ENCODE data around the gene TRHDE.
"Not testable (repeated sequence)": the region's sequence is repeated elsewhere in the genome, so short reads cannot be mapped to it uniquely, and the experiment has no call there.

The TRHDE gene

DNA sequence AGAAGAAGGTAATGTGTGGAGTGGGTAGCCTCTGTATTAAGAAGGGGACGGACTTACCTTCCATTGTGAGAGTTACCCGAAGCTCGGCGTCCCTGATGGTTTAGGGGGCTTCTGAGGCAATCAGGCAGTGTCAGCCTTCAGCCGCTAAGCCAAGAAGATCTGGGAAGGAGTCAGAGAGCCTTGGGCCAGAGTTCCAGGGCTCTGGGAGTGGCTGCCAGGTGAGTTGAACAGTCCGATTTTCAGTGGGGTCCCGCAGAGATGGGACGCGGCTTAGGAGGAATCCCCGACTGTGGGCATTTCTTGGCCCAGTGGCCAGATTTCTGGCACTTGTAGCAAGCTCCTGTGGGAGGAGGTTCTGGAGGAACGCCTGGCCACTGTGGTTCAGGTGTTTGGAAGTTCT, 439.9 kb downstream of the TRHDE start:
- H3K36me3 Mint-ChIP-seq, H3K27ac Mint-ChIP-seq, H3K4me3 Mint-ChIP-seq, H3K9me3 Mint-ChIP-seq, H3K4me1 Mint-ChIP-seq, H3K27me3 Mint-ChIP-seq: not testable (repeated sequence)

DNA sequence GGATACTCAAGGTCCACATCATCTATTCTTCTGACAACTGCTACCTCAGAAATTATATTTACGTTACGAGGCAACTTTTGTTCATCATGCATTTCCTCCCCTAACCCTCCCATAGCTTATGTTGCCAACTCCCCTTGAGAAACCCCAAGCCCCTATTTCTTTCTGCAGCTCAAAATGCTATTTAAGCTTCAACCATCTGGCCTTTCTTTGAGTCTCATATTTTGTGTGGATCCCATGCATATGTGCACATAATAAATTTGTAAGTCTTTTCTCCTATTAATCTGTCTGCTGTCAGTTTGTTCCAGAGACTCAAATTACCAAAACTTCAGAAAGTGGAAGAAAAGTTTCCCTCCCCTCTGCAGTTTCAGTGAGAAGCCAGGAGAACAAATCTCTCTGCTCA, 444.1 kb downstream of the TRHDE start:
- Mint-ChIP-seq H3K4me3 (no peak overlapping the region), H3K27me3 (no peaks in the 10 kb centered on the region), H3K27ac (no peak overlapping the region), H3K36me3 (no peaks in the 10 kb centered on the region), H3K4me1 (no peaks in the 10 kb centered on the region), H3K9me3 (no peaks in the 10 kb centered on the region)

- Mint-ChIP-seq H3K4me1 (no peaks in the 10 kb centered on the region), H3K27ac (no peak overlapping the region), H3K36me3 (no peaks in the 10 kb centered on the region), H3K27me3 (no peaks in the 10 kb centered on the region), H3K4me3 (no peak overlapping the region), H3K9me3 (no peaks in the 10 kb centered on the region)
These were observed 444.9 kb downstream of the TRHDE start for GRCh38 chr12:72717036-72717435.
